Measurements from ENCODE around the gene INPP4B. TPM values are rescaled to one million over a fixed set of nuclear protein-coding genes. Genes with fewer than 3 reads are reported as not detected.

INPP4B gene
- total and polyA plus RNA-seq, 2 experiments from 2014 or later = 20.3 to 27.5 TPM

DNA sequence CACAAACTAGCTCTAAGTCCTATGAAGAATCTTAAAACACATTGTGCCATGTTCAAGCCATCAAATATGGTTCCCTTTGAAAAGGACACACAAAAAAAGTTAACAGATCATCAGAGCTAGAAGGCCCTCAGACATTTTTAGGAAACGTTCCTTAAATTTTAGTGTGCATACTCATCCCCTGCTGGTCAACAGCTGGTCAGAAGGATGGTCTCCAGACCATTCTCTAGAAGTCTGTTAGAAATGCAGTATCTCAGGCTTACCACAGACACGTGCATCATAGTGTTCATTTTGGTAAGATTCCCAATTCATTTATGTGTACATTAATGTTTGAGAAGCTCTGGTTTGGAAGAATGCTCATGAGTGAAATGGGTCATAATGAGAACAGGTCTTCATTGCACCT, 523.1 kb downstream of the INPP4B start:
- Histone ChIP-seq H3K9me3 (ENCODE audit: low read depth) (no peaks in the 10 kb centered on the region), H3K36me3 (ENCODE audit: low read depth) (no peaks in the 10 kb centered on the region), H3F3A (ENCODE audit: insufficient read depth) (no peaks in the 10 kb centered on the region), H3K27ac (no peak overlapping the region), H4K20me1 (ENCODE audit: insufficient read depth) (no peaks in the 10 kb centered on the region), H3K27me3 (replicated peaks; ENCODE audit: insufficient read depth) (no peaks in the 10 kb centered on the region), H3K4me3 (no peak overlapping the region), H3K79me2 (ENCODE audit: insufficient read depth) (peaks cover 48% of the 10 kb centered on the region), H2AFZ (no peak overlapping the region), H3K4me1 (ENCODE audit: insufficient read depth) (no peaks in the 10 kb centered on the region), H3K4me2 (ENCODE audit: unreplicated experiment) (no peak overlapping the region), H3K9me2 (ENCODE audit: insufficient read depth) (no peaks in the 10 kb centered on the region), H3K9ac (no peak overlapping the region)
- no peak for DNase-seq
- TF ChIP-seq EZH2phosphoT487 (IDR thresholded peaks at IDR 0.05; ENCODE audit: insufficient read depth, low read depth) (no peak), EZH2 (IDR thresholded peaks at IDR 0.05; ENCODE audit: insufficient read depth, poor library complexity, severe bottlenecking) (no peak)
- WGBS, 2 experiments (ENCODE audit: low coverage in 1 of 2, low lambda C conversion rate in 2 of 2, missing lambda C conversion rate in 2 of 2) = 35 to 44% methylated on average over 2 of the region's 2 CpGs
- in situ Hi-C loops (cut with MboI) = no loop called here

DNA sequence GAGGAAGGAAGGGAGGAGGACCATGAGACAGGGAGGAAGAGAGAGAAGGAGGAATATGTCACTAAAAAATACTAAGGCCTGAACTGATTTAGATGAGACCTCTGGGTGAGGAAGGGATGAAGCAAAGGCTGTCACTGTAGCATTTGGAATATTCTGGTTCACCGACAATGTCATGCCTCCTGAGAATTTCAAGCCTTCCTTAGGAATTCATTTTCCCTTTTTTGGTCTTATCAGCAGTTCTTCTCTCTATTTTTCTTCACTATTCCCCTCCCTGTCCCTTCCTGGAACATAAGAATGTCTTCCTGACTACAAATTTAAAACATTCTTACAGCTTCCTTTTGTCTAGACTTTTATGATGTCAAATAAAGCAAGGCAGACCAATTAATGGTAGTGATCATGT, 527.8 kb downstream of the INPP4B start:
- no peaks in the 10 kb centered on the region for H3K9me2 ChIP-seq (ENCODE audit: insufficient read depth)
- no peaks in the 10 kb centered on the region for H3F3A ChIP-seq (ENCODE audit: insufficient read depth)
- H3K4me3 ChIP-seq = no peak overlapping the region
- H3K79me2 ChIP-seq (ENCODE audit: insufficient read depth) = peaks cover 16% of the 10 kb centered on the region; the same call in 1 of the 2 replicates
- TF ChIP-seq EZH2phosphoT487 (IDR thresholded peaks at IDR 0.05; ENCODE audit: insufficient read depth, low read depth) (no peak), EZH2 (IDR thresholded peaks at IDR 0.05; ENCODE audit: insufficient read depth, poor library complexity, severe bottlenecking) (no peak)
- no peak overlapping the region for H3K4me2 ChIP-seq (ENCODE audit: unreplicated experiment)
- H3K36me3 ChIP-seq (ENCODE audit: low read depth) = no peaks in the 10 kb centered on the region
- H2AFZ ChIP-seq = no peak overlapping the region
- in situ Hi-C loops (cut with MboI) = no loop called here
- 95 to 100% methylated on average over 1 of the region's 1 CpG for WGBS, 2 experiments (ENCODE audit: low coverage in 1 of 2, low lambda C conversion rate in 2 of 2, missing lambda C conversion rate in 2 of 2)
- no peak overlapping the region for H3K9ac ChIP-seq
- DNase-seq = no peak
- H3K9me3 ChIP-seq (ENCODE audit: low read depth) = no peaks in the 10 kb centered on the region
- H3K4me1 ChIP-seq (ENCODE audit: insufficient read depth) = no peaks in the 10 kb centered on the region
- H4K20me1 ChIP-seq (ENCODE audit: insufficient read depth) = no peaks in the 10 kb centered on the region
- no peaks in the 10 kb centered on the region for H3K27me3 ChIP-seq (replicated peaks; ENCODE audit: insufficient read depth)
- H3K27ac ChIP-seq = no peak overlapping the region

GRCh38 chr4:142316913-142317312, 529.2 kb downstream of the INPP4B start:
- no peaks in the 10 kb centered on the region for H3K4me1 ChIP-seq (ENCODE audit: insufficient read depth)
- no peak overlapping the region for H3K4me2 ChIP-seq (ENCODE audit: unreplicated experiment)
- no peak for TF ChIP-seq EZH2phosphoT487 (IDR thresholded peaks at IDR 0.05; ENCODE audit: insufficient read depth, low read depth)
- TF ChIP-seq EZH2 (IDR thresholded peaks at IDR 0.05; ENCODE audit: insufficient read depth, poor library complexity, severe bottlenecking) = no peak
- H3K36me3 ChIP-seq (ENCODE audit: low read depth) = 0 out of 2 replicates have a peak, but pooled peaks cover 2% of the 10 kb centered on the region
- H3K9me3 ChIP-seq (ENCODE audit: low read depth) = no peaks in the 10 kb centered on the region
- H3K27me3 ChIP-seq (replicated peaks; ENCODE audit: insufficient read depth) = no peaks in the 10 kb centered on the region
- peaks cover 8% of the 10 kb centered on the region; the same call in 1 of the 2 replicates for H3K79me2 ChIP-seq (ENCODE audit: insufficient read depth)
- no peak overlapping the region for H2AFZ ChIP-seq
- H4K20me1 ChIP-seq (ENCODE audit: insufficient read depth) = no peaks in the 10 kb centered on the region
- H3F3A ChIP-seq (ENCODE audit: insufficient read depth) = no peaks in the 10 kb centered on the region
- H3K9me2 ChIP-seq (ENCODE audit: insufficient read depth) = no peaks in the 10 kb centered on the region
- DNase-seq = no peak
- H3K9ac ChIP-seq = no peak overlapping the region
- no peak overlapping the region for H3K27ac ChIP-seq
- 95 to 100% methylated on average over 2 of the region's 2 CpGs for WGBS, 2 experiments (ENCODE audit: low coverage in 1 of 2, low lambda C conversion rate in 2 of 2, missing lambda C conversion rate in 2 of 2)
- in situ Hi-C loops (cut with MboI) = no loop called here
- H3K4me3 ChIP-seq = no peak overlapping the region

- H3K27me3 ChIP-seq (replicated peaks; ENCODE audit: insufficient read depth) = no peaks in the 10 kb centered on the region
- H3K4me1 ChIP-seq (ENCODE audit: insufficient read depth) = no peaks in the 10 kb centered on the region
- WGBS, 2 experiments (ENCODE audit: low coverage in 1 of 2, low lambda C conversion rate in 2 of 2, missing lambda C conversion rate in 2 of 2) = 95 to 96% methylated on average over 2 of the region's 2 CpGs
- no peak overlapping the region for H3K9ac ChIP-seq
- no peaks in the 10 kb centered on the region for H3K9me3 ChIP-seq (ENCODE audit: low read depth)
- no peaks in the 10 kb centered on the region for H3F3A ChIP-seq (ENCODE audit: insufficient read depth)
- H3K4me2 ChIP-seq (ENCODE audit: unreplicated experiment) = no peak overlapping the region
- H3K36me3 ChIP-seq (ENCODE audit: low read depth) = 0 out of 2 replicates have a peak, but pooled peaks cover 11% of the 10 kb centered on the region
- H3K9me2 ChIP-seq (ENCODE audit: insufficient read depth) = no peaks in the 10 kb centered on the region
- in situ Hi-C loops (cut with MboI) = no loop called here
- peaks cover 13% of the 10 kb centered on the region; the same call in 1 of the 2 replicates for H3K79me2 ChIP-seq (ENCODE audit: insufficient read depth)
- no peak for TF ChIP-seq EZH2 (IDR thresholded peaks at IDR 0.05; ENCODE audit: insufficient read depth, poor library complexity, severe bottlenecking)
- no peak for TF ChIP-seq EZH2phosphoT487 (IDR thresholded peaks at IDR 0.05; ENCODE audit: insufficient read depth, low read depth)
- DNase-seq = no peak
- H2AFZ ChIP-seq = no peak overlapping the region
- no peak overlapping the region for H3K4me3 ChIP-seq
- H4K20me1 ChIP-seq (ENCODE audit: insufficient read depth) = no peaks in the 10 kb centered on the region
- no peak overlapping the region for H3K27ac ChIP-seq
Measured at GRCh38 chr4:142316025-142316424, 530.1 kb downstream of the INPP4B start.

DNA sequence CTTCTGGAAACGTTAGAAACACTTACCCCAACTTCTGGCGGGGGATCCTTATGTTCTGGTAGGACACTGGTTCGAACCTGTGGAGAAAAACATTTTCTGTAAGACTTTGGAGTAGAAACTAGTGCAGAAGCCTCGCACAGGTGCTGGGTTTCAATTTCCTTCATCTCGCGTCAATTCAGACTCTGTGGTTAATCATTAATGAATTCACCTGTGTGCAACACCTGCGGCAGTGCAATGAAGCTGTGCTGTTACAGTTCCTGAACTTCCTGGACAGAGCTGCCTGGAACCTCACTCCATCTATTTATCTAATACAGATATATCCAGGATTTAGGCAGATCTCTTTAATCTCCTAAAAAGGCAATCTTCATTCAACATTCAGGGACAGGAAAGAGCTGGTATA, 531.4 kb downstream of the INPP4B start:
- H3K27me3 ChIP-seq (replicated peaks; ENCODE audit: insufficient read depth) = no peaks in the 10 kb centered on the region
- no peaks in the 10 kb centered on the region for H3F3A ChIP-seq (ENCODE audit: insufficient read depth)
- H3K4me3 ChIP-seq = no peak overlapping the region
- no peaks in the 10 kb centered on the region for H3K9me2 ChIP-seq (ENCODE audit: insufficient read depth)
- no peak overlapping the region for H3K9ac ChIP-seq
- 84 to 85% methylated on average over 7 of the region's 7 CpGs for WGBS, 2 experiments (ENCODE audit: low coverage in 1 of 2, low lambda C conversion rate in 2 of 2, missing lambda C conversion rate in 2 of 2)
- no peak overlapping the region for H2AFZ ChIP-seq
- TF ChIP-seq EZH2 (IDR thresholded peaks at IDR 0.05; ENCODE audit: insufficient read depth, poor library complexity, severe bottlenecking) (no peak), EZH2phosphoT487 (IDR thresholded peaks at IDR 0.05; ENCODE audit: insufficient read depth, low read depth) (no peak)
- H3K36me3 ChIP-seq (ENCODE audit: low read depth) = 0 out of 2 replicates have a peak, but pooled peaks cover 13% of the 10 kb centered on the region
- no peaks in the 10 kb centered on the region for H4K20me1 ChIP-seq (ENCODE audit: insufficient read depth)
- peaks cover 15% of the 10 kb centered on the region; the same call in 1 of the 2 replicates for H3K79me2 ChIP-seq (ENCODE audit: insufficient read depth)
- no peaks in the 10 kb centered on the region for H3K4me1 ChIP-seq (ENCODE audit: insufficient read depth)
- H3K27ac ChIP-seq = no peak overlapping the region
- in situ Hi-C loops (cut with MboI) = no loop called here
- no peaks in the 10 kb centered on the region for H3K9me3 ChIP-seq (ENCODE audit: low read depth)
- DNase-seq = no peak
- no peak overlapping the region for H3K4me2 ChIP-seq (ENCODE audit: unreplicated experiment)

All from GM23248 (cell line).